Activated CD8-positive, alpha-beta T cell treated with anti-CD3 and anti-CD28 coated beads for 36 hours (primary cell): ENCODE data around the gene ACTA2. TPM values are rescaled to one million over a fixed set of nuclear protein-coding genes. Genes with fewer than 3 reads are reported as not detected.
A peak's percentile ranks its signal among the peaks of the same experiment; 100 is the strongest.

Experiments
- ATAC-seq: fragments of 200-7000 bp; cut with Tn5 transposase; one replicate; pipeline ENCODE4 v1.10.0; 2021; ENCODE audit warnings: mild to moderate bottlenecking, moderate library complexity
- CTCF ChIA-PET: fragments of 350-600 bp; sonication (Branson Sonifier 250); formaldehyde crosslinking; loops from one replicate; lab custom pipeline; 2021; ENCODE audit warnings: antibody characterized with exemption; lab: Charles Lee
- POLR2A ChIA-PET: fragments of 350-600 bp; sonication (Branson Sonifier 250); formaldehyde crosslinking; loops from one replicate; lab custom pipeline; 2021; ENCODE audit warnings: antibody characterized with exemption; lab: Charles Lee
- DNase-seq: peaks from one replicate; pipeline ENCODE4 v3.0.0-alpha.2; 2020
- H3K27ac Mint-ChIP-seq: one replicate; pipeline ENCODE4 v1.8.0; 2021; ENCODE audit warnings: mild to moderate bottlenecking, mixed read lengths
- H3K27me3 Mint-ChIP-seq: one replicate; pipeline ENCODE4 v1.8.0; 2021; ENCODE audit warnings: mixed read lengths
- H3K36me3 Mint-ChIP-seq: one replicate; pipeline ENCODE4 v1.8.0; 2021; ENCODE audit warnings: low read depth, mixed read lengths
- H3K4me1 Mint-ChIP-seq: one replicate; pipeline ENCODE4 v1.8.0; 2021; ENCODE audit warnings: low read depth, mixed read lengths
- H3K4me3 Mint-ChIP-seq: one replicate; pipeline ENCODE4 v1.8.0; 2021; ENCODE audit warnings: mild to moderate bottlenecking, moderate library complexity, mixed read lengths
- H3K9me3 Mint-ChIP-seq: one replicate; pipeline ENCODE4 v1.8.0; 2021; ENCODE audit warnings: mixed read lengths
- intact Hi-C: fragments of 100-400 bp; cut with micrococcal nuclease; formaldehyde crosslinking; loops from one replicate; pipeline ENCODE4 v1.10.0; 2022
- total RNA-seq, 2 experiments: library from RNA; stranded (reverse); gene quantifications; one replicate each; pipeline ENCODE4 v1.2.3, GENCODE V29; 2021
- TF ChIP-seq, protein P1 (sequence below): fragments of 200-600 bp; IDR thresholded peaks from one replicate; pipeline ENCODE4 v1.8.0; 2022; ENCODE audit warnings: antibody characterized with exemption, mild to moderate bottlenecking

The ACTA2 gene
- total RNA-seq, 2 experiments from 2014 or later, result 13.3 to 14.9 TPM

DNA sequence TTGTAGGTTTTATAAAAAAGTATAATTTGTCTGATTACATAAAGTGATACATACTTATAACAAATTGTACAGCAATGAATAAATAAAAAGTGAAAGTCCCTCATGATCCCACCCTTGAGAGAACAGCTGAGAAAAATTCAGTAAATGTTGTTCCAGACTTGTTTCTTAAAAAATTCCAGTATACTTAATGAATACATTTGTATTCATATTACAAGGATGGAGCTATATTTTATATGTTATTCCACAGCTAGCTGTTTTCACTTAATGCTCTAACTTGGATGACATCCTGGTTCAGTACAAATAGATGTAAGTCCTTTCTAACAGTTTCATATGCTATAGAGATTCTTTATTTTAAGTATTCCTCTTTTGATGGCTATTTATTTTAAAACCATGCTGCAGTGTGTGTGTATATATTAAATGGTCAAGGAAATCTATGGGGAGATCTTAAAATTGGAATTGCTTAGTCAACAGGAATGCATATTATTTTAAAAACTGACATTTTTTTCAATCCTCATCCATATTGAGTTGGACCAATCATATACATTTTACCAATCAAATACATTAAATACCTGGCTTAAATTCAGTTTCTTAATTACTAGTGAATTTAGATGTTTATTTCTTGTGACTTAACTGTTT is 63.6 kb downstream of the ACTA2 start:
- H3K9me3 Mint-ChIP-seq, result no peaks in the 10 kb centered on the region
- TF ChIP-seq, protein P1, sequence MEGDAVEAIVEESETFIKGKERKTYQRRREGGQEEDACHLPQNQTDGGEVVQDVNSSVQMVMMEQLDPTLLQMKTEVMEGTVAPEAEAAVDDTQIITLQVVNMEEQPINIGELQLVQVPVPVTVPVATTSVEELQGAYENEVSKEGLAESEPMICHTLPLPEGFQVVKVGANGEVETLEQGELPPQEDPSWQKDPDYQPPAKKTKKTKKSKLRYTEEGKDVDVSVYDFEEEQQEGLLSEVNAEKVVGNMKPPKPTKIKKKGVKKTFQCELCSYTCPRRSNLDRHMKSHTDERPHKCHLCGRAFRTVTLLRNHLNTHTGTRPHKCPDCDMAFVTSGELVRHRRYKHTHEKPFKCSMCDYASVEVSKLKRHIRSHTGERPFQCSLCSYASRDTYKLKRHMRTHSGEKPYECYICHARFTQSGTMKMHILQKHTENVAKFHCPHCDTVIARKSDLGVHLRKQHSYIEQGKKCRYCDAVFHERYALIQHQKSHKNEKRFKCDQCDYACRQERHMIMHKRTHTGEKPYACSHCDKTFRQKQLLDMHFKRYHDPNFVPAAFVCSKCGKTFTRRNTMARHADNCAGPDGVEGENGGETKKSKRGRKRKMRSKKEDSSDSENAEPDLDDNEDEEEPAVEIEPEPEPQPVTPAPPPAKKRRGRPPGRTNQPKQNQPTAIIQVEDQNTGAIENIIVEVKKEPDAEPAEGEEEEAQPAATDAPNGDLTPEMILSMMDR, result no peak
- intact Hi-C loops, result no loop called here
- POLR2A ChIA-PET, result interaction anchor here (1.6 to 1.7 kb wide), 2 partner anchors 8 to 12 kb away, joined by 3 to 6 read pairs; no protein-coding TSS in a partner anchor
- CTCF ChIA-PET, result interaction anchor here (1.2 to 4.4 kb wide), 5 partner anchors 10 to 53 kb away, joined by 3 to 16 read pairs (median 6); no protein-coding TSS in a partner anchor
- peaks cover 29% of the 10 kb centered on the region for H3K36me3 Mint-ChIP-seq
- peaks cover 71% of the 10 kb centered on the region for H3K4me1 Mint-ChIP-seq
- no peak for DNase-seq
- H3K27me3 Mint-ChIP-seq, result no peaks in the 10 kb centered on the region
- no peak overlapping the region for H3K27ac Mint-ChIP-seq
- no peak for ATAC-seq
- H3K4me3 Mint-ChIP-seq, result no peak overlapping the region

DNA sequence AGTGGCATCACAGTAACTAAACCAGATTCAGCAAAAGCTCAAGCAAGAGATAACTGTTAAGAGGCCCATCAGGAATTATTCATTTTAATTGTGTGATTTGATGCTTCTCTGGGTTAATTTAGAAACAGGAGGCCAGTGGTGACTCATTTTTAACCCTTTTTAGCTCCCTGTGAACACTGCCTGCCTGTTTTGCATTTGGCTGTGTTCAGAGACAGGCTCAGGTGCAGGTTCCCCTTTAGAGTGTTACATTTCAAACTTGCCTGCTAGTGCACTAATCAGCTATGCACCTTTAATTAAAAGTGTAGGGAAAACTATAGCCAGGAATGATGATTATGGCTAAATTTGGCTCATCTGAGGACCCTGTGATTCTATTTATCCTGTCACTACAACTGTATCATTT is 66.0 kb downstream of the ACTA2 start:
- ATAC-seq (peak; percentile 90), DNase-seq (peak; percentile 44)
- intact Hi-C loops, result no loop called here
- Mint-ChIP-seq H3K27me3 (no peaks in the 10 kb centered on the region), H3K27ac (peak overlapping the region; percentile 5), H3K4me3 (no peak overlapping the region), H3K36me3 (peaks cover 42% of the 10 kb centered on the region), H3K4me1 (peaks cover 81% of the 10 kb centered on the region), H3K9me3 (no peaks in the 10 kb centered on the region)
- ChIA-PET CTCF (interaction anchor here (2.0 to 4.4 kb wide), 5 partner anchors 9 to 51 kb away, joined by 7 to 18 read pairs (median 13); no protein-coding TSS in a partner anchor), POLR2A (interaction anchor here (1.1 to 2.5 kb wide), 3 partner anchors 9 to 15 kb away, joined by 5 to 10 read pairs (median 6); no protein-coding TSS in a partner anchor)
- TF ChIP-seq, protein P1, result no peak

Other genes starting within 250 kb of the ACTA2 start
- gene LIPK, start 246.5 kb downstream of the ACTA2 start, total RNA-seq, result not detected
- gene LIPN, start 192.8 kb downstream of the ACTA2 start, total RNA-seq, result not detected
- not detected for gene LIPM, start 150.0 kb downstream of the ACTA2 start, total RNA-seq
- gene ANKRD22, start 100.9 kb downstream of the ACTA2 start, total RNA-seq, result not detected
- gene STAMBPL1, start 72.5 kb downstream of the ACTA2 start, total RNA-seq, result 10 to 100 TPM; 71.1 to 76.5 TPM
- gene FAS, start 38.0 kb upstream of the ACTA2 start, total RNA-seq, result 10 to 100 TPM; 48.6 to 49.0 TPM